ENCODE data around the gene CFB.

Gene CFB

DNA sequence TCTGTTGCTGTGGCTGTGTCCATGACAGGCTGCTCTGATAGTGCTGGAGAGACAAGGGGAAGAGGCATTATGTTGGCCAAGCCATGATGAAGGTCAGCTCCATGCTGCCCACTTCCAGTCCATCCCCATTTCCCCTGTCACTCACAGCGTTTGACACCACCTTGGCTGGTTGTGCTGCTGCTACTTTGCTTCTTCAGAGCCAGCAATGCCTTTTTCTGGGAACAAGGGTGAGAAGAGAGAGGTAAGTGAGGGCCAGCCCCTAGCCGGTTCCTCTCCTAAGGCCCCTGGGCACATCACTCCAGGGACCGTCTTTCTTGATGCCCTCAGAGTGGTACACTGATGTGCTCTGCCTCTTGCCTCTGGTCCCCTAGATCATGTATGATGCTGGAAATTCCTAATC is 10.9 kb downstream of the CFB start:
- Histone ChIP-seq H2AFZ (ENCODE audit: low read length) (no peak overlapping the region), H3K79me2 (ENCODE audit: insufficient read depth, low read length) (peaks cover 39% of the 10 kb centered on the region), H3K36me3 (ENCODE audit: insufficient read depth, low read length) (peaks cover 28% of the 10 kb centered on the region; the same call in 1 of the 2 replicates), H3K9me3 (ENCODE audit: insufficient read depth, low read depth, low read length) (no peaks in the 10 kb centered on the region), H3K9me2 (replicated peaks; ENCODE audit: low read depth, low read length) (no peaks in the 10 kb centered on the region), H3K4me1 (ENCODE audit: insufficient read depth, low read length, poor library complexity, severe bottlenecking) (peaks cover 28% of the 10 kb centered on the region), H3F3A (ENCODE audit: low read depth) (no peaks in the 10 kb centered on the region), H3K9ac (ENCODE audit: low read depth, low read length, poor library complexity, severe bottlenecking) (no peak overlapping the region), H3K4me3 (ENCODE audit: low read length, poor library complexity, severe bottlenecking) (no peak overlapping the region), H3K4me2 (ENCODE audit: low read depth, low read length, poor library complexity, severe bottlenecking) (no peak overlapping the region), H3K27me3 (ENCODE audit: insufficient read depth, low read length, poor library complexity, severe bottlenecking) (no peaks in the 10 kb centered on the region), H4K20me1 (ENCODE audit: insufficient read depth, low read length, poor library complexity, severe bottlenecking) (no peaks in the 10 kb centered on the region)
- TF ChIP-seq CTCF (conservative IDR thresholded peaks at IDR 0.05; ENCODE audit: low read length) (no peak), EZH2phosphoT487 (IDR thresholded peaks at IDR 0.05; ENCODE audit: borderline replicate concordance) (no peak)

DNA sequence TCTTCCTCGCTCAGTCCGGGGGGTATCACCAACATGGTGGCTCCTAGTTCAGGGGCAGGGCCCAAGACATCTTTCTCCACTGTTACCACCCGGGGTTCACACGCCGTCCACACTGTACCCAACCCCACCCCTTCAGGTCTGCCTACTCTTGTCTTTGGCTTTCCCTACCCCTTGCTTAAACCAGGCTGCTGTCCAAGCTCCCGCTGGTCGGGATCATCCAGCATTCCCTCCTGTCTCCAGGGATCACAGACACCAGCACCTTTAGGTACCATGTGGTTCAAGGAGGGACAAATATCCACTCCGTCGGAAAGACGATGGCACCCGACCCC is 12.5 kb downstream of the CFB start:
- H3K36me3 ChIP-seq (ENCODE audit: insufficient read depth, low read length): peaks cover 27% of the 10 kb centered on the region; the same call in 1 of the 2 replicates
- H3K27me3 ChIP-seq (ENCODE audit: insufficient read depth, low read length, poor library complexity, severe bottlenecking): no peaks in the 10 kb centered on the region
- no peaks in the 10 kb centered on the region for H3F3A ChIP-seq (ENCODE audit: low read depth)
- H3K9ac ChIP-seq (ENCODE audit: low read depth, low read length, poor library complexity, severe bottlenecking): peak overlapping the region; percentile 95
- H4K20me1 ChIP-seq (ENCODE audit: insufficient read depth, low read length, poor library complexity, severe bottlenecking): no peaks in the 10 kb centered on the region
- H2AFZ ChIP-seq (ENCODE audit: low read length): peak overlapping the region; percentile 91
- no peak for TF ChIP-seq CTCF (conservative IDR thresholded peaks at IDR 0.05; ENCODE audit: low read length)
- no peak for TF ChIP-seq EZH2phosphoT487 (IDR thresholded peaks at IDR 0.05; ENCODE audit: borderline replicate concordance)
- no peaks in the 10 kb centered on the region for H3K9me3 ChIP-seq (ENCODE audit: insufficient read depth, low read depth, low read length)
- H3K4me3 ChIP-seq (ENCODE audit: low read length, poor library complexity, severe bottlenecking): peak overlapping the region; percentile 95
- H3K4me2 ChIP-seq (ENCODE audit: low read depth, low read length, poor library complexity, severe bottlenecking): peak overlapping the region; percentile 94
- no peaks in the 10 kb centered on the region for H3K9me2 ChIP-seq (replicated peaks; ENCODE audit: low read depth, low read length)
- peaks cover 28% of the 10 kb centered on the region for H3K4me1 ChIP-seq (ENCODE audit: insufficient read depth, low read length, poor library complexity, severe bottlenecking)
- H3K79me2 ChIP-seq (ENCODE audit: insufficient read depth, low read length): peaks cover 39% of the 10 kb centered on the region

- peak within 1 kb of the TSS; percentile 94 for H3K4me2 ChIP-seq (ENCODE audit: low read depth, low read length, poor library complexity, severe bottlenecking)
- no peaks in the 10 kb centered on the region for H3F3A ChIP-seq (ENCODE audit: low read depth)
- peak within 1 kb of the TSS; percentile 95 for H3K9ac ChIP-seq (ENCODE audit: low read depth, low read length, poor library complexity, severe bottlenecking)
- peaks cover 28% of the 10 kb centered on the region for H3K4me1 ChIP-seq (ENCODE audit: insufficient read depth, low read length, poor library complexity, severe bottlenecking)
- peak within 1 kb of the TSS; percentile 91 for H2AFZ ChIP-seq (ENCODE audit: low read length)
- no peaks in the 10 kb centered on the region for H3K9me3 ChIP-seq (ENCODE audit: insufficient read depth, low read depth, low read length)
- H4K20me1 ChIP-seq (ENCODE audit: insufficient read depth, low read length, poor library complexity, severe bottlenecking): no peaks in the 10 kb centered on the region
- no peaks in the 10 kb centered on the region for H3K27me3 ChIP-seq (ENCODE audit: insufficient read depth, low read length, poor library complexity, severe bottlenecking)
- H3K4me3 ChIP-seq (ENCODE audit: low read length, poor library complexity, severe bottlenecking): peak within 1 kb of the TSS; percentile 95
- peaks cover 23% of the 10 kb centered on the region; the same call in 1 of the 2 replicates for H3K36me3 ChIP-seq (ENCODE audit: insufficient read depth, low read length)
- no peak for TF ChIP-seq CTCF (conservative IDR thresholded peaks at IDR 0.05; ENCODE audit: low read length)
- TF ChIP-seq EZH2phosphoT487 (IDR thresholded peaks at IDR 0.05; ENCODE audit: borderline replicate concordance): no peak
- H3K79me2 ChIP-seq (ENCODE audit: insufficient read depth, low read length): peaks cover 39% of the 10 kb centered on the region
- no peaks in the 10 kb centered on the region for H3K9me2 ChIP-seq (replicated peaks; ENCODE audit: low read depth, low read length)
Observed at GRCh38 chr6:31958741-31959739, 13.1 kb downstream of the CFB start, which contains the start of the genes NELFE and SKIC2. TSS of gene NELFE (minus strand) at chr6:31958971. CDS start at chr6:31958446, 525 bp downstream. TSS of gene SKIC2 (plus strand) at chr6:31959175. CDS start at chr6:31959193, 18 bp downstream.

All from Loucy (cell line).